Endothelial cell of umbilical vein (primary cell): ENCODE data around the gene CBLB. TPM values are rescaled to one million over a fixed set of nuclear protein-coding genes. Genes with fewer than 3 reads are reported as not detected.

ENCODE experiments used
- BruUV-seq: library from RNA; stranded (reverse); fragments of 400-500 nt; replicated peaks from 2 replicates; lab custom pipeline; 2021; lab: Mats Ljungman, UMichigan
- CTCF ChIA-PET: fragments of 300-600, 350-600 bp; sonication (Branson Sonifier 250); formaldehyde crosslinking; loops from one replicate; lab custom pipeline; 2021; ENCODE audit warnings: antibody characterized with exemption, inconsistent platforms; lab: Charles Lee
- POLR2A ChIA-PET: fragments of 300-600, 350-600 bp; sonication (Branson Sonifier 250); formaldehyde crosslinking; loops from one replicate; lab custom pipeline; 2021; ENCODE audit warnings: antibody characterized with exemption, inconsistent platforms; lab: Charles Lee
- DNase-seq: peaks from one replicate; pipeline ENCODE4 v3.0.0-alpha.2; 2011; ENCODE audit warnings: low read depth, low spot score
- FAIRE-seq: peaks from 2 replicates; lab custom pipeline; 2011; peaks lifted over from hg19 to GRCh38; lab: Jason Lieb, UNC
- H2AFZ ChIP-seq: 2 replicates; pipeline ENCODE4 v1.6.0; 2012; ENCODE audit warnings: low read depth, low read length, control low read depth, inconsistent platforms
- H3K27ac ChIP-seq: 2 replicates; pipeline ENCODE4 v1.5.1; 2011; ENCODE audit warnings: low read depth, mild to moderate bottlenecking, control low read depth, low read length, moderate library complexity; ENCODE audit not compliant: insufficient read depth
- H3K27me3 ChIP-seq, 2 experiments: 2 replicates each; pipeline versions ENCODE4 v1.6.0 to v1.6.1; 2011; ENCODE audit warnings: low read length in 2 of 2, mixed read lengths in 1 of 2; ENCODE audit not compliant: control insufficient read depth in 2 of 2, insufficient read depth in 2 of 2
- H3K36me3 ChIP-seq, 2 experiments: 2 replicates in 1 of 2; 3 replicates in 1 of 2; pipeline ENCODE4 v1.5.1; 2011; ENCODE audit warnings: low read length in 2 of 2, mild to moderate bottlenecking in 1 of 2, moderate library complexity in 1 of 2; ENCODE audit not compliant: control insufficient read depth in 2 of 2, insufficient read depth in 2 of 2; ENCODE audit errors: extremely low read depth in 1 of 2
- H3K4me1 ChIP-seq: 3 replicates; pipeline ENCODE4 v1.5.1; 2011; ENCODE audit warnings: mild to moderate bottlenecking, low read length; ENCODE audit not compliant: control insufficient read depth, insufficient read depth; ENCODE audit errors: extremely low read depth
- H3K4me2 ChIP-seq: 2 replicates; pipeline ENCODE4 v1.6.1; 2011; ENCODE audit warnings: low read length, control low read depth, mixed read lengths; ENCODE audit not compliant: insufficient read depth
- H3K4me3 ChIP-seq, 3 experiments: fragments of 200-600 bp in 1 of 3; sonication (generic), shearing (Covaris generic) in 1 of 3; replicated peaks in 1 of 3; 2 replicates each; pipeline ENCODE4 v1.5.1; 2011 to 2016; ENCODE audit warnings: control low read depth in 3 of 3, low read length in 3 of 3, mild to moderate bottlenecking in 2 of 3, inconsistent platforms in 1 of 3, low read depth in 1 of 3, moderate library complexity in 1 of 3; ENCODE audit not compliant: insufficient read depth in 1 of 3
- H3K79me2 ChIP-seq: 2 replicates; pipeline ENCODE4 v1.6.0; 2012; ENCODE audit warnings: low read length, inconsistent platforms; ENCODE audit not compliant: control insufficient read depth, insufficient read depth
- H3K9ac ChIP-seq: replicated peaks from 2 replicates; pipeline ENCODE3; 2011; ENCODE audit warnings: low read length, control low read depth; ENCODE audit not compliant: insufficient read depth; ENCODE audit errors: extremely low read depth
- H3K9me1 ChIP-seq: replicated peaks from 3 replicates; pipeline ENCODE4 v1.6.0; 2011; ENCODE audit warnings: mild to moderate bottlenecking, low read length; ENCODE audit not compliant: control insufficient read depth, insufficient read depth; ENCODE audit errors: extremely low read depth
- H3K9me3 ChIP-seq: replicated peaks from 2 replicates; pipeline ENCODE4 v1.5.1; 2012; ENCODE audit warnings: low read length, inconsistent platforms; ENCODE audit not compliant: control insufficient read depth, insufficient read depth
- H4K20me1 ChIP-seq: replicated peaks from 2 replicates; pipeline ENCODE3; 2011; ENCODE audit warnings: mild to moderate bottlenecking, low read length; ENCODE audit not compliant: control insufficient read depth, insufficient read depth; ENCODE audit errors: extremely low read depth
- CTCF ChIP-seq, 2 donors: IDR thresholded peaks; 1 replicate in 1 of 2; 2 replicates in 1 of 2; pipeline ENCODE4 v1.5.1; 2011; ENCODE audit warnings: low read length in 2 of 2, mild to moderate bottlenecking in 2 of 2, moderate library complexity in 2 of 2, control low read depth in 1 of 2, inconsistent platforms in 1 of 2, low read depth in 1 of 2; ENCODE audit not compliant: insufficient read depth in 1 of 2; ENCODE audit errors: extremely low read depth in 1 of 2
- EZH2 ChIP-seq: IDR thresholded peaks from 2 replicates; pipeline ENCODE4 v1.6.1; 2012; ENCODE audit warnings: borderline replicate concordance, low read depth, mild to moderate bottlenecking, moderate library complexity, low read length, inconsistent platforms; ENCODE audit not compliant: severe bottlenecking
- FOS ChIP-seq: IDR thresholded peaks from 2 replicates; pipeline ENCODE4 v1.6.1; 2011; ENCODE audit warnings: mild to moderate bottlenecking, low read length, moderate library complexity, borderline replicate concordance; ENCODE audit not compliant: insufficient read depth
- GATA2 ChIP-seq: IDR thresholded peaks from 2 replicates; pipeline ENCODE4 v1.7.0; 2011; ENCODE audit warnings: low read depth, mild to moderate bottlenecking, moderate library complexity, mixed read lengths, low read length; ENCODE audit not compliant: insufficient read length, insufficient read depth
- JUN ChIP-seq: IDR thresholded peaks from 2 replicates; pipeline ENCODE4 v1.6.1; 2011; ENCODE audit warnings: borderline replicate concordance, low read depth; ENCODE audit not compliant: insufficient read length, insufficient read depth
- MYC ChIP-seq: IDR thresholded peaks from one replicate; pipeline ENCODE4 v1.6.1; 2011; ENCODE audit warnings: mild to moderate bottlenecking, low read depth, low read length
- POLR2A ChIP-seq: IDR thresholded peaks from 2 replicates; pipeline ENCODE4 v1.6.1; 2012; ENCODE audit warnings: low read depth, mild to moderate bottlenecking, control low read depth, low read length
- POLR2AphosphoS5 ChIP-seq: IDR thresholded peaks from 2 replicates; pipeline ENCODE4 v1.6.1; 2012; ENCODE audit warnings: low read depth, mild to moderate bottlenecking, control low read depth, low read length, moderate library complexity; ENCODE audit not compliant: insufficient read depth
- dilution Hi-C: fragments of 300-500 bp; cut with MboI; formaldehyde crosslinking; loops from one replicate; pipeline ENCODE4 v1.15.0; 2019; ENCODE audit warnings: low sequenced_read_pairs; ENCODE audit not compliant: extremely low pct_ligation_motif_present
- intact Hi-C: fragments of 100-400 bp; cut with micrococcal nuclease; formaldehyde crosslinking; loops from one replicate; pipeline ENCODE4 v1.10.0; 2022
- polyA plus RNA-seq, 4 experiments: library from polyadenylated mRNA; depleted of rRNA in 3 of 4; stranded (reverse) in 3 of 4; unstranded in 1 of 4; fragments of >200 nt; gene quantifications; 2 replicates each; pipeline versions ENCODE4 v1.2.1 to v1.2.3, GENCODE V29; 2011 to 2012; ENCODE audit warnings: missing spikeins in 1 of 4
- total RNA-seq: library from RNA; stranded (reverse); gene quantifications from 2 replicates; pipeline ENCODE4 v1.2.3, GENCODE V29; 2021
- TF ChIP-seq, protein P1 (sequence below): IDR thresholded peaks from 2 replicates; pipeline ENCODE4 v1.6.1; 2011; ENCODE audit not compliant: insufficient read depth, insufficient read length

CBLB gene
- total and polyA plus RNA-seq, 2 donors (not counting 3 experiments of a cell fraction or from before 2014, with no cell fraction given), result 17.8 to 39.6 TPM

- Histone ChIP-seq H3K27me3 (no peaks in the 10 kb centered on the region), H3K27ac (no peak overlapping the region), H3K9me1 (no peaks in the 10 kb centered on the region), H4K20me1 (no peaks in the 10 kb centered on the region), H3K9ac (no peak overlapping the region), H3K4me2 (no peak overlapping the region), H3K79me2 (no peaks in the 10 kb centered on the region), H3K9me3 (no peaks in the 10 kb centered on the region), H3K4me1 (no peaks in the 10 kb centered on the region), H3K4me3 (no peak overlapping the region), H3K36me3 (peaks cover 0 to 5% of the 10 kb centered on the region in 2 experiments), H2AFZ (no peak overlapping the region)
- DNase-seq, result no peak
- BruUV-seq, result no TSS peak
- CTCF ChIA-PET, result no interaction called here
- TF ChIP-seq EZH2, result no peak
- no peak for TF ChIP-seq POLR2A
- no peak for TF ChIP-seq CTCF (IDR thresholded peaks at IDR 0.05; ENCODE audit: extremely low read depth in 1 of 2, insufficient read depth in 1 of 2, low read depth in 1 of 2, low read length in 2 of 2)
- TF ChIP-seq MYC, result no peak
- TF ChIP-seq GATA2, result no peak
- no peak for TF ChIP-seq FOS
- no peak for TF ChIP-seq POLR2AphosphoS5
- no peak for TF ChIP-seq JUN
- TF ChIP-seq, protein P1, sequence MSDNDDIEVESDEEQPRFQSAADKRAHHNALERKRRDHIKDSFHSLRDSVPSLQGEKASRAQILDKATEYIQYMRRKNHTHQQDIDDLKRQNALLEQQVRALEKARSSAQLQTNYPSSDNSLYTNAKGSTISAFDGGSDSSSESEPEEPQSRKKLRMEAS, result no peak
- POLR2A ChIA-PET, result no interaction called here
- FAIRE-seq, result no peak
- dilution Hi-C loops, result no loop called here
- intact Hi-C loops, result no loop called here
Observed at GRCh38 chr3:105764378-105765307, 104.2 kb downstream of the CBLB start.
